Suprapubic skin (tissue), 4 donors: ENCODE results near the gene OR7A5. TPM values are rescaled to one million over a fixed set of nuclear protein-coding genes. Genes with fewer than 3 reads are reported as not detected.
"Not testable (repeated sequence)": the region's sequence is repeated elsewhere in the genome, so short reads cannot be mapped to it uniquely, and the experiment has no call there.

ENCODE experiments used
- DNase-seq, 2 donors: peaks; one replicate each; pipeline ENCODE4 v3.0.0-alpha.2; 2019; ENCODE audit warnings: low spot score in 2 of 2
- H3K27ac ChIP-seq: fragments of 200-600 bp; sonication (generic); one replicate; pipeline ENCODE4 v1.5.1; 2019
- H3K27me3 ChIP-seq: fragments of 200-600 bp; sonication (generic); one replicate; pipeline ENCODE4 v1.5.1; 2019
- H3K36me3 ChIP-seq: fragments of 200-600 bp; sonication (generic); one replicate; pipeline ENCODE4 v1.5.1; 2019
- H3K4me1 ChIP-seq: fragments of 200-600 bp; sonication (generic); one replicate; pipeline ENCODE4 v1.5.1; 2019
- H3K4me3 ChIP-seq: fragments of 200-600 bp; sonication (generic); one replicate; pipeline ENCODE4 v1.5.1; 2019; ENCODE audit warnings: mild to moderate bottlenecking
- H3K9me3 ChIP-seq: fragments of 200-600 bp; sonication (generic); one replicate; pipeline ENCODE4 v1.5.1; 2019
- CTCF ChIP-seq, 2 donors: fragments of 200-600 bp in 1 of 2; fragments of 450-650 bp in 1 of 2; sonication (generic) in 1 of 2; IDR thresholded peaks; one replicate each; pipeline ENCODE4 v1.5.1; 2016 to 2019; ENCODE audit warnings: antibody characterized with exemption in 2 of 2, mild to moderate bottlenecking in 1 of 2, moderate library complexity in 1 of 2
- EP300 ChIP-seq: sonication (generic); formaldehyde crosslinking; IDR thresholded peaks from one replicate; pipeline ENCODE4 v1.6.1; 2017; ENCODE audit warnings: antibody characterized with exemption
- POLR2A ChIP-seq, 2 donors: fragments of 450-650 bp; IDR thresholded peaks; one replicate each; pipeline ENCODE4 v1.6.1; 2017; ENCODE audit warnings: antibody characterized with exemption in 2 of 2, mild to moderate bottlenecking in 2 of 2, moderate library complexity in 2 of 2
- POLR2AphosphoS5 ChIP-seq, 3 donors: sonication (generic); formaldehyde crosslinking; IDR thresholded peaks; one replicate each; pipeline ENCODE4 v1.6.1; 2017; ENCODE audit warnings: antibody characterized with exemption in 3 of 3
- WGBS: methylation state at CpG from one replicate; pipeline ENCODE4 v1.1.5; 2018; 5-methylcytosine and 5-hydroxymethylcytosine counted together
- total RNA-seq, 4 donors: library from RNA; depleted of rRNA; stranded (reverse); fragments of >200 nt; gene quantifications; one replicate each; pipeline ENCODE4 v1.1.0, GENCODE V29; 2016

Gene OR7A5
- total RNA-seq, 4 donors from 2014 or later, result 0.91 to 3.7 (median 2.7) TPM

DNA sequence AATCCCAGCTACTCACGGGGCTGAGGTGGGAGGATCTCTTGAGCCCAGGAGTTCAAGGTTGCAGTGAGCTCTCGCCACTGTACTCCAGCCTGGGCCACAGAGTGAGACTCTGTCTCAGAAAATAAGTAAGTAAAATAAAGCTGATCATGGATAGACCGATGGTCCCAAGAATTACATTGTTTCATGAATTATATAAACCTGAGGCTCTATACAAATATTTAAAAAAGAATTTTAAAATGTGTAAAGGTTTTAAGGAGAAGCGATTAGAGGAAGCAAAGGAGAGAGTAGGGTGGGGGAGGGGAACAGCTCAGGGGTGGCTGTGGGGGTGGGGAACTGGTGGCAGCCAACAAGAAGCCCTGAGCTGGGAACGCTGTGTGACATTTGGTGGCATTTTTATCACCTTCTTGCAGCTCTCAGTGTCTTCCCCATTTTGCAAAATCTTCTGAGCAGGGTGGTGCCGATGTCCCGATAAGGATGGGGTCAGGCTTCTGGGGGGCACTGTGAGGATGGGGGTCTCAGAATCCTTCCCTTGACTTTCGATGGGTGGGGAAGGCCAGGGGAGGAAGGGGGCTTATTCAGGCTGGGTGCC lies 51.5 kb downstream of the OR7A5 start:
- H3K4me1 ChIP-seq, H3K27me3 ChIP-seq, H3K9me3 ChIP-seq, H3K4me3 ChIP-seq, H3K36me3 ChIP-seq: not testable (repeated sequence)
- peak overlapping the region; percentile 5 for H3K27ac ChIP-seq
- peak in 1 of 2 donors; percentile 59 for DNase-seq
- WGBS, result 78% methylated on average over 7 of the region's 8 CpGs

DNA sequence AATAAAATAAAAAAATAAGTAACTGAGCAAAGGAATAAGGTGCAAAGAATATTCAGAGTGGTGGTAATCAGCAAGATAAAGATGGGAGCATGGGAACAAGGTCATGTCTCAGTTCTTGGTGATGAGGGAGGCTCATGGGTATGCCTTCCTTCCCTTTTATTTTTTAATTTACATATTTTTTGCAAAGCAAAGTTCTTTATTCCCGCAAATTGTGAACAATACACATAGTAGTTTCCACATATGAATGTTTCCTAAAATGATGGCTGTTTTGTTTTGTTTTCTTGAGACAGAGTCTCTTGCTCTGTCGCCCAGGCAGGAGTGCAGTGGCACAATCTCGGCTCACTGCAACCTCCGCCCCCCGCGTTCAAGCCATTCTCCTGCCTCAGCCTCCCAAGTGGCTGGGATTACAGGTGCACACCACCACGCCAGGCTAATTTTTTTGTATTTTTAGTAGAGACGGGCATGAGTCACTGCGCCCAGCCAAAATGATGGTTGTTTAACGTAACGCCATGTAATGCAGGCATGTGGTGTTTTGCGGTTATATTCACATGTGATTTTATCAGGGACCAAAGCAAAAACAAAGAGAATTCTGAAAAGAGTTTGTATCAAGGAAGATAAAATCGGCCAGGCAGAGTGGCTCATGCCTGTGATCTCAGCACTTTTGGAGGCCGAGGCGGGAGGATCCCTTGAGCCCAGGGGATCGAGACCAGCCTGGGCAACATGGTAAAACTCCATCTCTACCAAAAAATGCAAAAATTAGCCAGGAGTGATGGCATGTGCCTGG lies 52.2 kb downstream of the OR7A5 start:
- no peak for TF ChIP-seq EP300
- TF ChIP-seq POLR2A (IDR thresholded peaks at IDR 0.05), result no peak
- no peak for TF ChIP-seq POLR2AphosphoS5 (IDR thresholded peaks at IDR 0.05)
- no peak for TF ChIP-seq CTCF (IDR thresholded peaks at IDR 0.05)
- Histone ChIP-seq H3K27ac (peak overlapping the region; percentile 5), H3K4me1 (peaks cover 6% of the 10 kb centered on the region), H3K36me3 (no peaks in the 10 kb centered on the region), H3K4me3 (no peak overlapping the region), H3K27me3 (peaks cover 5% of the 10 kb centered on the region), H3K9me3 (no peaks in the 10 kb centered on the region)
- 87% methylated on average over 16 of the region's 16 CpGs for whole genome bisulfite sequencing
- peak in 1 of 2 donors; percentile 24 for DNase-seq

- peak in 1 of 2 donors; percentile 54 for DNase-seq
- not testable (repeated sequence) for H3K36me3 ChIP-seq, H3K4me1 ChIP-seq, H3K27me3 ChIP-seq, H3K27ac ChIP-seq, H3K9me3 ChIP-seq, H3K4me3 ChIP-seq
- WGBS, result 92% methylated on average over 17 of the region's 17 CpGs
Measured at GRCh38 chr19:14781713-14782536, 53.1 kb downstream of the OR7A5 start.

GRCh38 chr19:14780622-14781225 lies 54.3 kb downstream of the OR7A5 start:
- not testable (repeated sequence) for H3K27ac ChIP-seq, H3K36me3 ChIP-seq, H3K4me3 ChIP-seq, H3K9me3 ChIP-seq, H3K27me3 ChIP-seq
- peaks cover 13% of the 10 kb centered on the region for H3K4me1 ChIP-seq
- WGBS, result 86% methylated on average over 13 of the region's 14 CpGs
- DNase-seq, result peak in 1 of 2 donors; percentile 64

DNA sequence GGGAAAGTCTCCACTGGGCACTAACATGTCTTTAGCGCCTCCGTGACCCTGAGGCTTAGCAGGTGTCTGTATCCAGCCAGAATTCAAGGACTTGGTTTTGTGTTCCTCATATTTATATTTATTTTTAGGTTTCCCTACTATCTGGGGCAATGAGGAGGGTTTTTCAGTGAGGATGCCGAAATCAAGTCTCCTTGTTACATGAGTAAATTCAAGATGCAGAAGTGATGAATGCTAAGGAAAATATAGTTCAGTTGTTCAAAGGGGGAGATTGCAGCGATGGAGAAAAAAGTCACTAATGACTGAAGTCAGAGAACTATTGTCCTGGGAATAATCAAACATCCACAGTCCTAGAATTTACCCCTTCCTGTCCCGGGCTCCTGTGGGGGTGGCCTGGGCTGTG lies 55.8 kb downstream of the OR7A5 start:
- Histone ChIP-seq H3K4me1 (peaks cover 13% of the 10 kb centered on the region), H3K9me3 (no peaks in the 10 kb centered on the region), H3K27ac (no peak overlapping the region), H3K36me3 (no peaks in the 10 kb centered on the region), H3K27me3 (no peaks in the 10 kb centered on the region), H3K4me3 (no peak overlapping the region)
- TF ChIP-seq EP300 (no peak), POLR2A (IDR thresholded peaks at IDR 0.05) (no peak)
- no peak for DNase-seq
- 49% methylated on average over 5 of the region's 5 CpGs for WGBS

- not testable (repeated sequence) for H3K4me3 ChIP-seq, H3K27me3 ChIP-seq, H3K36me3 ChIP-seq, H3K9me3 ChIP-seq, H3K27ac ChIP-seq
- H3K4me1 ChIP-seq, result peaks cover 13% of the 10 kb centered on the region
- DNase-seq, result peak in 1 of 2 donors; percentile 26
- 65% methylated on average over 12 of the region's 12 CpGs for WGBS
Measured at GRCh38 chr19:14778110-14778845, 56.7 kb downstream of the OR7A5 start, which contains the start of gene ADGRE2. Gene ADGRE2, minus strand, starts transcription at chr19:14778560. Its CDS starts 1,804 bp downstream, at chr19:14776756.

DNA sequence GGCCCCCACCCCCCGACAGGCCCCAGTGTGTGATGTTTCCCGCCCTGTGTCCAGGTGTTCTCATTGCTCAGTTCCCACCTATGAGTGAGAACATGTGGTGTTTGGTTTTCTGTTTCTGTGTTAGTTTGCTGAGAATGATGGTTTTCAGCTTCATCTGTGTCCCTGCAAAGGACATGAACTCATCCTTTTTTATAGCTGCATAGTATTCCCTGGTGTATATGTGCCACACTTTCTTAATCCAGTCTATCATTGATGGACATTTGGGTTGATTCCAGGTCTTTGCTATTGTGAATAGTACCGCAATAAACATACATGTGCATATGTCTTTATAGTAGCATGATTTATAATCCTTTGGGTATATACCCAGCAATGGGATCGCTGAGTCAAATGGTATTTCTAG lies 57.3 kb downstream of the OR7A5 start:
- H3K4me1 ChIP-seq, result peaks cover 13% of the 10 kb centered on the region
- not testable (repeated sequence) for H3K9me3 ChIP-seq, H3K36me3 ChIP-seq, H3K27ac ChIP-seq, H3K27me3 ChIP-seq, H3K4me3 ChIP-seq, DNase-seq
- 91% methylated on average over 4 of the region's 4 CpGs for WGBS

Other genes with a start within 250 kb of the OR7A5 start
- gene ADGRE3, start 160.3 kb downstream of the OR7A5 start, total RNA-seq, result not detected
- 10 to 100 TPM in 3 of 4 donors, 1 to 10 TPM in 1; 8.7 to 43.1 (median 16.8) TPM for gene ZNF333, start 145.1 kb downstream of the OR7A5 start, total RNA-seq
- gene ADGRE2, start 56.6 kb downstream of the OR7A5 start, total RNA-seq, result 10 to 100 TPM in 3 of 4 donors, 1 to 10 TPM in 1; 8.1 to 14.3 (median 12.9) TPM
- 10 to 100 TPM in 1 of 4 donors, 1 to 10 TPM in 3; 4.4 to 11.2 (median 5.1) TPM for gene OR7C1, start within 50 bp of the OR7A5 start, total RNA-seq
- gene OR7A10, start 13.7 kb upstream of the OR7A5 start, total RNA-seq, result not detected
- gene OR7A17, start 50.9 kb upstream of the OR7A5 start, total RNA-seq, result not detected
- gene OR7C2, start 106.3 kb upstream of the OR7A5 start, total RNA-seq, result not detected
- 10 to 100 TPM in 1 of 4 donors, 1 to 10 TPM in 3; 2.8 to 24.5 (median 9.8) TPM for gene SLC1A6, start 144.7 kb upstream of the OR7A5 start, total RNA-seq
- 100 to 1,000 TPM; 123 to 363 (median 254) TPM for gene CASP14, start 214.3 kb upstream of the OR7A5 start, total RNA-seq
- not detected for gene OR1I1, start 247.0 kb upstream of the OR7A5 start, total RNA-seq